Measurements from ENCODE around the gene CHD9NB.

GRCh38 chr16:52994942-52995341 lies 57.8 kb downstream of the CHD9NB start:
- TF ChIP-seq POLR2AphosphoS5 (IDR thresholded peaks at IDR 0.05) (no peak), CTCF (IDR thresholded peaks at IDR 0.05) (no peak), POLR2A (IDR thresholded peaks at IDR 0.05) (no peak)

Data from prostate gland (tissue), 2 donors.